Neural progenitor cell (in vitro differentiated cells): Measurements from ENCODE around the gene ZNF488.

Experiments used
- CTCF ChIP-seq: fragments of 200-600 bp; sonication (generic); IDR thresholded peaks from 2 replicates; pipeline ENCODE4 v1.5.1; 2017; ENCODE audit warnings: antibody characterized with exemption, mild to moderate bottlenecking
- EZH2phosphoT487 ChIP-seq: fragments of 200-600 bp; sonication (generic); IDR thresholded peaks from 2 replicates; pipeline ENCODE4 v1.6.1; 2017; ENCODE audit warnings: antibody characterized with exemption

GRCh38 chr10:47383261-47384147 lies 589 bp downstream of the ZNF488 start:
- TF ChIP-seq CTCF (no peak), EZH2phosphoT487 (no peak)
